HG03558 (cell line): ENCODE results near the gene SIGLEC1.

ENCODE experiments used
- ATAC-seq: cut with Tn5 transposase; IDR thresholded peaks from one replicate; pipeline ENCODE4 v1.9.1; 2021; ENCODE audit warnings: moderate number of reproducible peaks; ENCODE audit not compliant: unreplicated experiment; ENCODE audit errors: extremely low read depth

Gene SIGLEC1

DNA sequence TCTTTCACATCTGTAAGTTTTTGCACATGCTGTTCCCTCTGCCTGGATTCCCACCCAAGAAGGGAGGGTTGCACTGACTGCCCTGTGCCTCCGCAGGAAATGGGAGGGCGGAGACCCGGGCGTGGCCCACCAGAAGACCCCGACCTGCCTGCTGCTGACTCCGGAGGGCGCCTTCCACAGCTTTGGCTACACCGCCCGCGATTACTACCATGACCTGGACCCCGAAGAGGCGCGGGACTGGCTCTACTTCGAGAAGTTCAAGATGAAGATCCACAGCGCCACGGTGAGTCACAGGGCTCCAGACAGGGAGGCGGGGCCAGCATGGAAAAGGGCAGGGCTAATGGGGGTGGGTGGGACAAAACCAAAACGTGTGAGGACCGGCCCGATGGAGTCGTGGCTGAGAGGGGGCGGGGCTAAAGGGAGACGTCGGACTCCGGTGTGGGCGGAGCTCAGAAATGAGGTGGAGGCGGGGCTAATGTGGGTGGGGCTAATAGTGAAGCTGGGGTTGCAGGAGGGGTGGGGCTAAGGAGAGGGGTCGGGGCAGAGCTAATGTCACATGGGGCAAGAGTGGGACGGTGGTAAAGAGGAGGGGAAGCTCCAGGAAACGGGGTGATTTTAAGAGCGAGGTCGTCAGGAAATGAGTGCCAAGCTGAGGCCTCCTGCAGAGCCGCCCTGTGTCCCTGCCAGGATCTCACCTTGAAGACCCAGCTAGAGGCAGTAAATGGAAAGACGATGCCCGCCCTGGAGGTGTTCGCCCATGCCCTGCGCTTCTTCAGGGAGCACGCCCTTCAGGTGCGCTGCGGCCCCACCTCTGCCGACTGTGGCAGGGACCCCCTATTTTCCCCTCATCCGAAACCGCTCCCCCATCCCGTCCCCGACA, 32.6 kb upstream of the SIGLEC1 start:
- no peak for ATAC-seq

DNA sequence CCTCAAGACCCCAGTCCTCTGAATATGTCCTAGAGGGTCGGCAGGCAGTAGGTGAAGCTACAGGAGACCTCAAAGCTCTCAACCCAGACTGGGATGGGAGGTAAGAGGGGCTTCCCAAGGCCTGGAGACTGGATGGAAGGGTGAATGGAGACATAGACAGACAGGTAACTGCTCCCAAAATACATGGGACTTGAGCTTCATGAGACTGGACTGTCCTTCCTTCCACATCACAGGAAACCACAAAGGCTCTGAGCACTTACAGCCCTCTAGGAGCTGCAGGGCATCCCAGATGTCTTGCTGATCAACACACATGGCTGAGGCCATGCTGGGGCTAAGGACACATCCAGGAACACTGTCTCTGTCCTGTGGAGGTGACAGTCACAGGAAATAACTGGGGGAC, 31.6 kb upstream of the SIGLEC1 start:
- ATAC-seq, result no peak

DNA sequence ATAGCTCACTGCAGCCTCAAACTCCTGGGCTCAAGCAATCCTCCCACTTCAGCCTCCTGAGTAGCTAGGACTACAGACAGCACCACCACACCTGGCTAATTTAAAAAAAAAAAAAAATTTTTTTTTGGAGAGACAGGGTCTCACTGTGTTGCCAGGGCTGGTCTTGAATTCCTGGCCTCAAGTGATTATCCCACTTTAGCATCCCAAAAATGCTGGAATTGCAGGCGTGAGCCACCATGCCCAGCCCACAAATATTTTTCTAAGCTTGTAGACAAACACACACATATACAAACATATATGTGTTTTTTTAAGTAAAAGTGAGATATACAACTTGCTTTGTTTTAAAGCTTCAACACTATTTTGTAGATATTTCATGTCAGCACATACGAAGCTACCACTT, 30.9 kb upstream of the SIGLEC1 start:
- ATAC-seq, result no peak

DNA sequence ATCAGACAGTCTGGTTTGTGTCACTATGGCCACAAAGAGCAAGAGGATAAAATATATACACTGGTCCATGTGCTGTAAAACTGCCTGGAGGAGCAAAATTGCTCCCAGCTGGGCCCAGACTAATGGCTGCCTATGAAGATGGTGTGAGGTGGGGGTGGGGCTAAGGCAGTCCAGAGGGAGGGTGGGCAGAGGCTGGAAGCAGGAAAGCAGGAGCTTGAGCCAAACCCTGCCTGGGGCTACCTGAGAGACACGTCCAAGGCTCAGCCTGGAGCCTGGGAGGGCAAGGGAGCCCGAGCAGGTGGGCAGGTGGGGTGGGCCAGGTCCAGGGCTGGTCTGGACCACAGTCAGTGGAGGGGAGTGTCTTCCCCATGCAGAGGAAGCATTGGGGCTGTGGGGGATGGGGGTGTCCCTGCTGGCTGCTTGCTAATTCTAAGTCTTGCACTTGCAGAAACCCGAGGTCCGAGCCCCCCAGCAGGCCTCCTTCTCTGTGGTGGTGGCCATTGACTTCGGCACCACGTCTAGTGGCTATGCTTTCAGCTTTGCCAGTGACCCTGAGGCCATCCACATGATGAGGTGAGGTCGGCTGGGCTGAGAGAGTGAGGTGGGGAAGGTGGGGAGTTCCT, 29.5 kb upstream of the SIGLEC1 start:
- no peak for ATAC-seq

DNA sequence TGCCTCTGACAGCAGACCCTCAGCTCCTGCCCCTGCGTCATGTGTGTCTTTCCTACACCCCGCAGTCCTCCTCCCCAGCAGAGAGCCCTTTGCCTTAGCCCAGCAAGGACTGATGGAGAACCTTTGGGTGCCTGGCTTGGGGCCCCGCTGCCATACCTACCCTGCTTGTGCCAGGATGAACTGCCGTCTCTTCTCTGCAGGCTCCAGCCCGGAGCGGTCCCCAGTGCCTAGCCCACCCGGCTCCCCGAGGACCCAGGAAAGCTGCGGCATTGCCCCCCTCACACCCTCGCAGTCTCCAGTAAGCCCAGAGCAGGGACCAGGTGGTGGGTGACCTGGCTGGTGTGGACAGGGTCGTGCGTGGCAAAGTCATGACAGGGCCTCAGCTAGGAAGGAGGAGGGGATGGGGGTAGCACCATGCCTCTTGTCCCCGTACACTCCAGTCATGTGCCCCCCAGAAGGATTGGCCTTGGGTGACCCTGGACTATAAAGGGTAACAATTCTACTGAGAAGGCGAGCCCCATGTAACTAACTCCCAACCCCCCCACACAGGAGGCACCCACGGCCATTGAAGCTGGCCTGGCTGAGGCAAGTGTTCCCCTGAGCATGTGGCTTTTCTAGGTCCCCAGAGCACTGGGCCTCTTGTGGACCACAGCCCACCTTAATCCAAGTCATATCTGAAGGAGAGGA, 28.4 kb upstream of the SIGLEC1 start:
- ATAC-seq, result no peak

DNA sequence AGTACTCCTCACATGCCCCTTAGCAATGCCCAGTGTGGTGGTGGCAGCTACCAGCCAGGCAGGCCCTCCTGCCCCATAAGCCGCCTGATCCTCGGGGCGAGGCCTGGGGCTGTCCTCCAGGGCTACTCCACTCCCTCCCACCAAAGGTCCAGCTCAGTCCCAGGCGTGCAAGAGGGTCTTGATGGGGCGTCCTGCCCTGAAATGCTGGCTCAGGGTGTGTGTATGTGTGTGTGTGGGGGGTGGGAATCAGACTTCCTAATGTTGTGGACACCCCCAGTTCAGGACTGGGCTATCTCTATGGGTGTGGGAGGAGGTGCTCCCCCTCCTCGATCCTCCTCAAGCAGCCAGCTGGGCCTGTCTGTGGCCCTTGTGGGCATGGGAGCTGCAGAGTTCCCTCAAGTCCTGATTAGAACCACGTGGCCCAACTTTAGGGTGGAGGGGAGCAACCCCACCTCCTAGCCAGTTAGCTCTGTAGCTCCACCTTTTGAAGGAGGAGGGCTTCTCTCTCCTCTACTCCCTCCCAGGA, 27.6 kb upstream of the SIGLEC1 start:
- ATAC-seq, result no peak

DNA sequence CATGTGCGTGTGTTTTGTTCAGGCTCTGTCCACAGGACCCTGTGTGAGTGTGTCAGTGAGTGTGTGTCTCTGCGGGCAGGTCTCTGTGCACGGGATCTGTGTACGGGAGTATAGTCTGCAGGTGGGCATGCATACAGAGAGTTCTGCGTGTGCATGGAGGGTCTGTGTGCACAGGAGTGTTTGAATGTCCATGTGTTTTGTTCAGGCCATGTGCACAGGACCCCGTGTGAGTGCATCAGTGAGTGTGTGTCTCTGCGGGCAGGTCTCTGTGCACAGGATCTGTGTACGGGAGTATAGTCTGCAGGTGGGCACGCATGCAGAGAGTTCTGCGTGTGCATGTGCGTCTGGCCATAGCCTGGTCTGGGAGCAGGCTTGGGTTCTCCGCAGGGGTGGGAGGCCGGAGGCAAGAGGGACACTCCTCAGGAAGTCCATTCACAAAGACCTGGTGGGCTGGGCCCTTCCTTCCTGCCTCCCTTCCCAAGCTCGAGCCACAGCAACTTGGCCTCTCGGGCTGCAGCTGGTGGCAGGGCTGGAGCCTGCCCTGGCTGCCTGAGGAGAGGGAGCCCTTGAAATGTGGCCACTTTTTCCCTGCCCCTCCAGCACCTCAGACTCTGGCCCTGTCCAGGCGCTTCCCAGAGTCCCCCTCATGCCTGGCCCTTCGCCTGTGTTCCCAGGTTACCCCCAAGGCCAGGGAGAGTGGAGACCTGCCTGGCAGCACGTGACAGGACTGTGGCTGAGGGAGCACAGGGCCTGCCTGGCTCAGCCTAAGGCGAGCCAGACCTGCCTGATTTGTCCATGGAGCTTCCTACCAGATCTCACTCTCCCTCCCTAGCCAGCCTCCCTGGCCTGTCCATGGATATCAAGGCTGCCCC, 26.9 kb upstream of the SIGLEC1 start:
- no peak for ATAC-seq

DNA sequence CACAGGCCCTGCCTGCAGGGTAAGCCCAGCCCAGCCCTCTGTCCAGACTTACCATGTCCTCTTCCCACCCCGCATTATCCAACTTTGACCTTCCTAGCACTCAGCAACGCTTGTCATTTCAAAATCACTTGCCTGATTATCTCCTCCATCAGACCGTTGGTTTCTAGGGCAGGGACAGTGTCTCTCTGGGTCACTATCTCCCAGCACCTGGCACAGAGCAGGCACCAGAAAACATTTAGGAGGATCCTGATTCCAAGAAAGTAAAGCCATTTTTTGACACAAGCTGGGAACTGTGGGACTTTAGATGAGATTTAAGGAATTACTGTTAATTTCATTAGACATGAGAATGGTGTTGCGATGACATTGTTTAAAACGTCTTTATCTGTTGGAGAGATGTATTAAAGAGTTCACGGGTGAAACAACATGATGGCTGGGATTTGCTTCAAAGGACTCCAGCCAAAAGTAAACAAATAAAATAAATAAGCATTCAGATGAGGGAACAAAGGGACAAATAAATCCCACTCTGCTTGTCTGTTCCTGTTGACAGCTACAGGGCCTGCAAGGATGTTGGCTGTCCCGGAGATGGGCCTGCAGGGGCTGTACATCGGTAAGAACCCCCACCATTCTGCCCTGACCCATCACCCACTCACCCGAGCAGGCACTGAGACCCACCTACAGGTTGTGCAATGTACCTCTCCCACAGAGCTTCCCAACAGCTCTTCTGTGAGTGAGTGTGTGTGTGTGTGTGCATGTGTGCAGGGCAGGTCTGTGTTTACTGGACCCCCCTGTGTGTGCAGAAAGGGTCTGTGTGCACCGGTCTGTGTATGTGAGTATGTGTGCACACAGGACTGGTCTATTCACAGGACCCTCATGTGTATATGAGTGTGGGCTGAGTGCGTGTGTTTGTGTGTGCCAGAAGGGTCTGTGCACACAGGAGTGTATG, 26.0 kb upstream of the SIGLEC1 start:
- ATAC-seq, result no peak

DNA sequence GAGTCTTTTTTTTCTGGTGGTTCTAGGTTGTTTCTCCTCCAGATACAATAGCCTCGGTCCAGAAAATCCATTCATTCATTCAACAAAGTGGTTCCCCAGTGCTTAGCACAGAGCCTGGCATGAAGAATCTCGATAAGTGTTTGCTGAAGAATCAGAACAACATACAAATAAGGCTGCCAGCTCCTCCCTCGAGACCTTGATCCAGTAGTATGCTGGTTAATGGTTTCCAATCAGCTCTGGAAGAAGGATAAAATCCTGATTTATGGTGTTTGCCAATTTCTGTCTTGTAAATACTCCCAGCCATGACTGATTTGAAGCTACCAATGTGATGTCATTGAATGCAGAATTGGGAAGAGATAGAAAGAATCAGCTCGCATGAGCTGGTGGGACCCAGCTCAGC, 23.4 kb upstream of the SIGLEC1 start:
- ATAC-seq, result no peak

DNA sequence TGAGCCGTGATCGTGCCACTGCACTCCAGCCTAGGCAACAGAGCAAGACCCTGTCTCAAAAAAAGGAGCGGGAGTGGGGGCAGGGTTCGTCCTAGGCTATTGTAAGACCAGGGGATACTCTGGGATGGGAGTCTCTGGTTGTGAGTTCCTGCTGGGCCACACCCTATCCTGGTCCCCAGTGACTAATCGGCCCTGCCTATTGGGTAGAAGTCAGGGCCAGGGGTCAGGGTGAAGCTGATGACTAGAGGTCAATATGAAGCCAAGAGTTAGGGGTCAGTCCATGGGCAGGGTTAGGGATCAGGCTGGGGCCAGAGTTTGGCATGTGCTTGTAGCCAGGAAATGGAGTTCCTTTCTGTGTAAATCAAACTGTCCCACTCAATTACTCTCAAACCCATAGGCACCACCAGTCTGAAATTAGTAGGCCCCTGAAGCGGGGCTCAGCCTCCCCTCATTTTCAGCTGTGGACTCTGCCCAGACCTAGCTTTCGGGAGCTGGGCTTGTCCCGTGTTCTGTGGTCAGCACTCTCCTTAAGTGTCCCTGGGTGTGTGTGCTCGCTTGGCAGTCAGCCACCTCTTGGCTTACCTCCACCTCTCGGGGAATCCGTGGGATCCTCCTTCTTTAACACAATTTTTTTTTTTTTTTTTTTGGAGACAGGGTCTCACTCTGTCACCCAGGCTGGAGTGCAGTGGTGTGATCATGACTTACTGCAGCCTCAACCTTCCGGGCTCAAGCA, 21.9 kb upstream of the SIGLEC1 start:
- no peak for ATAC-seq

DNA sequence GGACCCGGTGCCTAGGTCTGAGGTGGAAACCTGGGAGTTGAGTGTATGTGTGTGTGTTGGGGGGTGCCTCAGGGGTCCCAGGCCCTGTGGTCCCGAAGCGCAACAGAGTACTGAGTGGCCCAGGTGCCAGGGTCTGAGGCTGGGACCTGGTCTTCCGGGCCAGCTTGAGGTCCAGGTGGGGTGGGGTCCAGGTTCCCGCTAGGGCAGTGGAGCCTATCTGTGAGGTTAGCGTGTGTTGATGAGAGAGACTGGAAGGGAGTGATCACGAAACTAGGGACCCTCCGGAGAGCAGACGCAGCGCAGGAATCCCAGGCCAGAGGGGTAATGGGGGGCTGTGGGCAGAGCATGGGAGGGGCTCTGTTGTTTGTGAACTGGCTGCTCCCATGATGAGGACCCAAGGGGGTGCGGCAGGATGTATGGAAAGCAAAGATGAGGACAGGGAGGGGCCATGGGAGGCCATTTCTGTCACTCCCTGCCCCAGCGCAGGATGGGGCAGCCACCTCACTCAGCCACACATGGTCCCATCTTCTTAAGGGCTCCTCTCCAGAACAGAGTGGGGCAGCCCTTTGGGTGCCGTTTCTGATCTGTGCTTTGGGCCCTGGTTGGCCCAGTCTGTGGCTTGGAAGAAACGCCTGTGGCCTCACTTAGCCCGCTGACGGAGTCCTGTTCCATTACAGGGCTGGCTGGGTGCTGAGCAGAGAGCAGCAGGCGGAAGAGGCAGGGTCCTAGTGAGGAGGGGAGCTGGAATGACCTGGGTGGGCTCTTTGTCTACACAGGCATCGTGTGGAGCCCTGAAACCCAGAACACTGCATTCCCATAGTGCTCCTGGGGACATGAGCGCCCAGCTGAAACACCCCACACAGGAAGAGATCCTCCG, 21.0 kb upstream of the SIGLEC1 start:
- no peak for ATAC-seq

DNA sequence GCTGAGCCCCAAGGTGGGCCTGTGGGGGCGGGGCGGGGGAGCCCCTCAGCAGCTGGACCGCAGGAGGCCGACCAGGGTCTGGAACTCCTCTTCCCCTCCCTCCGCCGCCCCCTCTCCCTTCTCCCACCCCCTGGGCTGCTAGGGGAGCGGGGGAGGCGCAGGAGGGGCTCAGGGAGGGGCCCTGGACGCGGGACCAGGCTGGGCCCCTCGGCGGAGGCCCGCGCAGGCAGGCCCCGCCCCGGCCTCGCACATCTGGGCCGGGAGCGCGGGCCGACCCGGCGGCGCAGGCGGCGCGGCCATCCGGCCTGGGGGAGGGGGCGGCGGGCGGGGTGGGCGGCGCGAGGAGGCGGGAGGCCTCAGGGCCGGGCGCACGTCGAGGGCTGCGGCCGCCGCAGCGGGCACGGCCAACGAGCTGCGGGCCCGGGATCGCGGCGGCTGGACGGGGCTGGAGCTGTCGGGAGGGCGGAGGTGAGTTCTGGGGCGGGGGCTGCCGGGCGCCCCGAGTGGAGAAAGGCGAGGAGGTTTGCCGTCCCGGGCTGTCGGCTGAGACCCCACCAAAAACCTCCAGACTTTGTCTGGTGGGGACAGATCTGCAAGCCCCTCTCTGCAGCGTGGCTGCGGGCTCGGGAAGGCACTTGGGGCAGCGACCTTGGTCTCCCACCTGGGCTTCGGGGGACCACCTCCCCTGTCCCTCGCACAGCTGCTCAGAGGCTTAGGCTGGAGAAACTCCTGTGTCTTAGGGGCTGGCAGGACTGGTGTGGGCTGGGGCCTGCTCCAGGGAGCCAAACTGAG, 20.1 kb upstream of the SIGLEC1 start, which contains the start of gene HSPA12B:
Gene HSPA12B, plus strand, starts transcription at position 359 of the 792 bp plus-strand sequence. CDS start 5,990 bp downstream, outside the sequence.
- ATAC-seq, result no peak

DNA sequence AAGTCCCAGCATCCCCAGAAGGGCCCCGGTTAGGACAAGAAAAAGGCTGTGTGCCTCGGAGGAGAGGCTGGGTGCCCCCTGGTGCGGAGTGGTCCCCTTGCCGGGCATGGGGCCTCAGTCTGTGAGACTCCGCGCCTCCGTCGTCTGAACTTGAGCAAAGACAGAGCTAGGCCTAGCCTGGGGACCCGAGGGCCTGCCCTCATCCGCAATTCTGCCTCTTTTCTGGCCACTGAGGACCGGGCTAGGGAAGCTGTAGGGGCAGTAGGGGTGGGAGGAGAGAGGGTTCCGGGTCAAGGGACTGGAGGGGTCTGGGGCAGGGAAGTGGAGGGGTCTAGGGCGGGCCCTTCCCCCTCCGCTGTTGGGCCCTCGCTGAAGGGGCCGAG, 19.5 kb upstream of the SIGLEC1 start:
- ATAC-seq, result no peak

DNA sequence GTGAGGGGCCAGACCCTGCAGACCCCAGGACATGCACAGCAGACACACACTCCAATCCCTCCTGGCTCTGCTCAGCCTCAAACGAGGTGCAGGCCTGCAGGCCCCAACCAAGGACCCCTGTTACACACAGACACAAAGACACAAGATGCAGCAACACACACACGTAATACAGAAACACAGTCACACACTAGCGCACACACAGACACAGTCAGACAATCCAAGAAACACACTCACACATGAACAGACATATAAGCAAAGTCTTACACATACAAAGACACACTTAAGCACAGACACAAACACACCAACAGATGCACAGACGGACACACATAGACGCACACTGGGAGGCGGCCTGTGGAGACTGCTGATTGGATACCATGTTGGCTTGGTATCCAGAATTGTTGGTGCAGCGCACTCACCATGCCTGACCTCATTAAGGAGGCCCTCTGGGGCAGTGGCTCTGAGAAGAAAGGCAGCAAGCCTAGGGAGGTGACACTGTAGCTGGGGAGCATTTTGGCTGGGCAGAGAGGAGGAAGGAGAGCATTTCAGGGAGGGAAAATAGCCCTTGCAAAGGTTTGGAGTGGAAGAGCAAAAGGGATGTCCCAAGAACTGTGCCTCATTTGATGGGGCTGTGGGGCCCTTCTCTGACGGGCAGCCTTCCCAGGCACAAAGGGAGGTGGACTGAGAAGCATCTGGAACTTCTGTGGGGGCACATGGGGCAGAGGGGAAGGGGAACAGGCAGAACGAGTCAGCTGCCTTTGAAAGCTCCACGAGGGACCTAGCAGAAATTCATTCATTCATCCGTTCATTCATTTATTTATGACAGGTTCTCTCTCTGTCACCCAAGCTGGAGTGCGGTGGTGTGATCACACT, 18.6 kb upstream of the SIGLEC1 start:
- ATAC-seq, result no peak

DNA sequence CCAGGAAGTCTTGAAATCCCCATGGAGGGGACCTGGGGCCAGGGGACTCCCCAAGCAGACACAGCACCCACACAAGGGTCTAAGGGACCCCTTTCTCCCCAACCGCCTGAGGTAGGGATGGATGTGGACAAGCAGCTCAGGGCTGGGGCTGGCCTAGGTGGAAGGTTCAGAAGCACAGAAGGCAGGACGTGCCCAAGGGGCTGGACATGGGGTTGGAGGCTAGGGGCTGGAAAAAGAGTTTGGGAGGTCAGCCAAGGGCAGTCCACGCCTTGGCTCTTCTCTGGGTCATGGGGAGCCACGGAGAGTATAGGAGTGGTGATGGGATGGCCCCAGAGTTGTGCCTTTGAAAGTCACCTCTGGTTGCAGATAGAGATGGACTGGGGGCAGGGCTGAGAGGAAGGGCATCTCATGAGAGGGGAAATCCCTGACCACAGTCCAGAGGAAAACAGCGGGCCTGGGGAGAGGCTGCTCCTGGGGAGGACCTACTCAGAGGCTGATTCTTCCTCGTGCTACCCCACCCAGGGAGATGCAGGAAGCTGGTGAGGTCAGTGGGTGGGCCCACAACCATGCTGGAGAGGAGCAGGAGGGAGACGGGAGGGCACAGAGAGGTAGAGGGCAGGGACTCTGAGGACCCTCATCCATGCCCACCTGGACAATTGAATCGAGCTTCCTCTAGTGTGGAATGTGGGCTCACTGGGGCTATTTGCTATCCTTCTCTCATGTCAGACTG, 17.6 kb upstream of the SIGLEC1 start:
- no peak for ATAC-seq
